ENCODE data around the gene IFNA7. TPM values are rescaled to one million over a fixed set of nuclear protein-coding genes. Genes with fewer than 3 reads are reported as not detected.
"Not testable (repeated sequence)": the region's sequence is repeated elsewhere in the genome, so short reads cannot be mapped to it uniquely, and the experiment has no call there.

IFNA7 gene
- total RNA-seq (not detected), polyA plus RNA-seq (not detected)

DNA sequence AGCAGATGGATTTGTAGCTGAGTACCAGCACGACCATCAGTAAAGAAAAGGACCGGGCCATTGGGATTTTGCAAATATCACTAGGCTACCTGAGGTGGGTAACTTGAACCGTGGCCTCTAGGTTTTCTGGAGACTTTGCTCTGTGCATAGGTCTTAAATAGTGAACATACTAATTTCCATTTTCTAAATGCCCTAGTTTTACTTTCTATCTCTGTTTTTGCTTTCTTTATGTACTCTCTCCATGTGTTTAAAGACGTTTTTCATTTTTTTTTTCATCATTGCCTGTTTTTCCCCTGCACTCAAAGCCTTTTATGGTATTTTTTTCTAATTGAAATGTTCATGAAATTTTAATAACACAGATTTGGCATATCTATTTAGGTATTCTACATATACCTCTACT is at the start of gene IFNA7:
Gene IFNA7 (minus strand): TSS at position 101 of the 400 bp plus-strand sequence. CDS start 40 bp downstream, at position 61.
- POLR2A ChIA-PET (ENCODE audit: partially characterized antibody); H3K27me3 ChIP-seq (ENCODE audit: insufficient read depth, low read length); H3K27ac Mint-ChIP-seq; H3K36me3 ChIP-seq (ENCODE audit: insufficient read depth, low read length); H3K4me3 ChIP-seq (ENCODE audit: low read length in 2 of 2); H3K9me3 ChIP-seq (ENCODE audit: control insufficient read depth in 1 of 2, low read length in 2 of 2); H3K4me1 Mint-ChIP-seq; intact Hi-C loops (cut with micrococcal nuclease); H3K4me1 ChIP-seq (ENCODE audit: insufficient read depth, low read length); H3K36me3 Mint-ChIP-seq; H3K4me3 Mint-ChIP-seq; DNase-seq; H3K27ac ChIP-seq (ENCODE audit: low read depth, low read length): not testable (repeated sequence)
- H3K9me3 Mint-ChIP-seq, result peaks cover 0 to 10% (median 1%) of the 10 kb centered on the region in 8 donors
- CTCF ChIA-PET (ENCODE audit: partially characterized antibody), result interaction anchor here (2.1 kb wide), 1 partner anchor 48 kb away, joined by 5 read pairs; no protein-coding TSS in a partner anchor
- peaks cover 14 to 20% of the 10 kb centered on the region in 2 donors for H3K27me3 Mint-ChIP-seq

DNA sequence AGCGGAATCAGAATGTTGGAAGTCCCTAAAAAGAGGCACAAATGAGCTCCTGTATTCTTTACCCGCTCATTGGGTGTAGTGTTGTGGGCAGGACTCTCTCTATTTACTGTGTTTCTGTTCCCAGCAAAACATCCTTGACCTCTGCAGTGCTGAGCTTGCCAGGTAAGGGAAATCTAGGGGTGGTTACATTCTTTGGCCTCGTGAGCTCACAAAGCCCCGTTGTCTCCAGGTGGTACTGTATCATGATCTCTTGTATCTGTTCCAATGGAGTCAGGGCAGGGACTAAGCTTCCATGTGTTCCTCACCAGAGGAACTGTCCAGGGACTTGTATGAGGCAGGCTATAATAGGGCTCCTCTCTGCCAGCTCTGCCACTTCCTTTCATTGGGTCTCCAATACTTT is 49.6 kb upstream of the IFNA7 start:
- peaks cover 5 to 12% of the 10 kb centered on the region in 2 donors for H3K27me3 Mint-ChIP-seq
- H3K36me3 Mint-ChIP-seq, result no peaks in the 10 kb centered on the region
- no peak overlapping the region for H3K4me3 Mint-ChIP-seq
- CTCF ChIA-PET (ENCODE audit: partially characterized antibody), result interaction anchor here (1.1 to 3.0 kb wide), 8 partner anchors 13 to 146 kb away, joined by 3 to 18 read pairs (median 6); no protein-coding TSS in a partner anchor
- no peak for DNase-seq
- H3K9me3 Mint-ChIP-seq, result peaks cover 0 to 1% (median 0%) of the 10 kb centered on the region in 8 donors
- no peak overlapping the region for H3K27ac Mint-ChIP-seq
- POLR2A ChIA-PET (ENCODE audit: partially characterized antibody), result no interaction called here
- Histone ChIP-seq H3K36me3 (ENCODE audit: insufficient read depth, low read length) (no peaks in the 10 kb centered on the region), H3K4me3 (ENCODE audit: low read length in 2 of 2) (no peak overlapping the region), H3K9me3 (ENCODE audit: control insufficient read depth in 1 of 2, low read length in 2 of 2) (no peaks in the 10 kb centered on the region), H3K27ac (ENCODE audit: low read depth, low read length) (no peak overlapping the region), H3K27me3 (ENCODE audit: insufficient read depth, low read length) (no peaks in the 10 kb centered on the region), H3K4me1 (ENCODE audit: insufficient read depth, low read length) (peaks cover 7% of the 10 kb centered on the region)
- H3K4me1 Mint-ChIP-seq, result peaks cover 3 to 6% (median 5%) of the 10 kb centered on the region in 4 donors
- intact Hi-C loops (cut with micrococcal nuclease), result no loop called here

DNA sequence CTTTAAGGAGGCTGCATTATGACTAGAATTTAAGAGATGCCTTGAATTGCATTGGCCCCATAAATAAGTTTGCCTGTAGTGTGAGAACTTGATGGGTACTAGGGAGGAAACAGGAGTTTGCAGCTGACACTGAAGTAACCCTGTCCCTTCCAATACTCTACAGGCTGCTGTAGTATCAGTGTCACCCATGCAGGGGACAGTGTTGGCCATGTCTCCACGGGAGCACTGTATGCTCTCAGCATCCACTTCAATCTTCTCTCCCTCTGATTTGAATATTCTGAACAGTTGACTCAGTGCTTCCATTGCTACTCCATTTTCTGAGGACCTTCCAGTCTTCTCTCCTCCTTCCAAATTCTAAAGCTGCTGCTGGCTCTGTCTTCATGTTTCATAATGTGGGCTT is 49.2 kb upstream of the IFNA7 start:
- intact Hi-C loops (cut with micrococcal nuclease), result no loop called here
- H3K9me3 ChIP-seq (ENCODE audit: control insufficient read depth in 1 of 2, low read length in 2 of 2), result no peaks in the 10 kb centered on the region
- peaks cover 7% of the 10 kb centered on the region for H3K4me1 ChIP-seq (ENCODE audit: insufficient read depth, low read length)
- H3K27ac ChIP-seq (ENCODE audit: low read depth, low read length), result no peak overlapping the region
- Mint-ChIP-seq H3K36me3 (no peaks in the 10 kb centered on the region), H3K4me3 (no peak overlapping the region), H3K27ac (no peak overlapping the region), H3K9me3 (peaks cover 0 to 2% (median 0%) of the 10 kb centered on the region in 8 donors), H3K27me3 (peaks cover 5 to 10% of the 10 kb centered on the region in 2 donors), H3K4me1 (peaks cover 3 to 6% (median 5%) of the 10 kb centered on the region in 4 donors)
- no peaks in the 10 kb centered on the region for H3K27me3 ChIP-seq (ENCODE audit: insufficient read depth, low read length)
- ChIA-PET CTCF (ENCODE audit: partially characterized antibody) (interaction anchor here (1.1 to 3.0 kb wide), 5 partner anchors 16 to 147 kb away, joined by 4 to 18 read pairs (median 5); no protein-coding TSS in a partner anchor), POLR2A (ENCODE audit: partially characterized antibody) (no interaction called here)
- H3K36me3 ChIP-seq (ENCODE audit: insufficient read depth, low read length), result no peaks in the 10 kb centered on the region
- DNase-seq, result no peak
- H3K4me3 ChIP-seq (ENCODE audit: low read length in 2 of 2), result no peak overlapping the region

DNA sequence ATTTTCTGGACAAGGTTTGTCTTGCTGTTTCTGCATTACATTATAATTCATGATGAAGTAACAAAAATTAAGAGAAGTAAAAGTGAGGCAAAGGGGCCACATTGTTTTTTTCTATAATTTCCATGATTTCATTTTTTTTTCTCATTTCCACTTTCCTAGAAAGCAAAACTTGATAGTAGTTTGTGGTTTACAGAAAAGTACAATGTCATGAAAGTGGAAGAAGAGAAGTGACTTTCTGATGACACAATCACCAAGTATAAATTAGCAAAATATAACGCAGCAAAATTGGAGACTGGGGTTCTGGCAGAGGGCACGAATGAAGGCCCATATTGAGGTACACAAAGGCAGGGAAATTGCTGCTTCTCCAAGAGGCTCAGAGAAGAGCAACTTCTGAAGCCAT is 42.8 kb upstream of the IFNA7 start:
- ChIA-PET CTCF (ENCODE audit: partially characterized antibody) (no interaction called here), POLR2A (ENCODE audit: partially characterized antibody) (no interaction called here)
- Mint-ChIP-seq H3K36me3 (no peaks in the 10 kb centered on the region), H3K4me1 (no peaks in the 10 kb centered on the region), H3K27ac (no peak overlapping the region), H3K4me3 (no peak overlapping the region), H3K27me3 (peaks cover 5 to 15% of the 10 kb centered on the region in 2 donors), H3K9me3 (peaks cover 0 to 4% (median 0%) of the 10 kb centered on the region in 8 donors)
- no peaks in the 10 kb centered on the region for H3K9me3 ChIP-seq (ENCODE audit: control insufficient read depth in 1 of 2, low read length in 2 of 2)
- no peak overlapping the region for H3K27ac ChIP-seq (ENCODE audit: low read depth, low read length)
- DNase-seq, result no peak
- no peaks in the 10 kb centered on the region for H3K27me3 ChIP-seq (ENCODE audit: insufficient read depth, low read length)
- intact Hi-C loops (cut with micrococcal nuclease), result no loop called here
- H3K4me3 ChIP-seq (ENCODE audit: low read length in 2 of 2), result no peak overlapping the region
- H3K4me1 ChIP-seq (ENCODE audit: insufficient read depth, low read length), result no peaks in the 10 kb centered on the region
- H3K36me3 ChIP-seq (ENCODE audit: insufficient read depth, low read length), result no peaks in the 10 kb centered on the region

DNA sequence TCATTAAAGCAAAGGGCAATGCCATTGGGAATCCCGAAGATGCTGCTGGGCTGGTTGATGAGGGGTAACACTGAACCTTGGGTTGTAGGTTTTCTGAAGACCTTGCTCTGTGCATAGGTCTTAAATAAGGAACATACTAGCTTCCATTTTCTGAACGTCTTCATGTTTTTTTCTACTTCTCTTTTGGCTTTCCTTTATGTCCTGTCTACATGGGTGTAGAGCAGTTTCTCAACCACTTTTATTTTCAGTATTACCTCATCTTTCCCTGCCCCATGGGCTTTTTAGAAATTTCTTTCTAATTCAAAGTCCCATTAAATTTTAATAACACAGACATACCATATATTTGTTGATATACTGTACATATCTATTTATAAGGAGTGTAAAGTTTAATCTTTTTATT is 37.9 kb upstream of the IFNA7 start, which contains the start of gene IFNA14:
Gene IFNA14 (minus strand): TSS at position 95 of the 400 bp plus-strand sequence. CDS start 70 bp downstream, at position 25.
- ChIA-PET POLR2A (ENCODE audit: partially characterized antibody) (no interaction called here), CTCF (ENCODE audit: partially characterized antibody) (no interaction called here)
- H3K27ac Mint-ChIP-seq, result no peak within 1 kb of the TSS
- no peaks in the 10 kb centered on the region for H3K9me3 ChIP-seq (ENCODE audit: control insufficient read depth in 1 of 2, low read length in 2 of 2)
- peaks cover 0 to 1% (median 0%) of the 10 kb centered on the region in 8 donors for H3K9me3 Mint-ChIP-seq
- no peaks in the 10 kb centered on the region for H3K36me3 ChIP-seq (ENCODE audit: insufficient read depth, low read length)
- H3K36me3 Mint-ChIP-seq, result no peaks in the 10 kb centered on the region
- DNase-seq, result no peak
- peaks cover 5% of the 10 kb centered on the region for H3K4me1 ChIP-seq (ENCODE audit: insufficient read depth, low read length)
- H3K4me3 Mint-ChIP-seq, result no peak within 1 kb of the TSS
- intact Hi-C loops (cut with micrococcal nuclease), result loop anchor here (5.0 to 10.0 kb wide), 5 partner anchors 85 to 1212 kb away; no protein-coding TSS in a partner anchor
- H3K27me3 ChIP-seq (ENCODE audit: insufficient read depth, low read length), result no peaks in the 10 kb centered on the region
- H3K27ac ChIP-seq (ENCODE audit: low read depth, low read length), result no peak within 1 kb of the TSS
- no peak within 1 kb of the TSS for H3K4me3 ChIP-seq (ENCODE audit: low read length in 2 of 2)
- peaks cover 4 to 12% (median 7%) of the 10 kb centered on the region in 4 donors for H3K4me1 Mint-ChIP-seq
- H3K27me3 Mint-ChIP-seq, result peaks cover 2 to 15% of the 10 kb centered on the region in 2 donors

DNA sequence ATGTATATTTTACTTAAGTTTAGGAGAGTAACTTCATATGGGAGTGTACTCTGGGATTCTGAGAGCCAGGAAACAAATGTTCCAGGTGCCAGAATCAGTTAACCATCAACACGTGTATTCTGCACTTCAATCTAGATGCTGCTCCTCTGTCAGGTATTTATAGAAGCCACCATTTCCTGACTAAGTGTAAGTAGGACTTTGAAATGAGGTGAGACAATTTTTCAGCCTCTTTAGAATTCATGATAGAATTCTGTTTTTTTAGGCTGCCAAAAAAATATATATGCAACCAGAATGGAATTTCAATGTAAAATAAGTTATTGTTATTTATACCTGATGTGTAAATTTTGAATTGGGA is 34.3 kb upstream of the IFNA7 start:
- H3K36me3 ChIP-seq (ENCODE audit: insufficient read depth, low read length); H3K4me3 ChIP-seq (ENCODE audit: low read length in 2 of 2); DNase-seq; H3K27ac ChIP-seq (ENCODE audit: low read depth, low read length); H3K9me3 Mint-ChIP-seq; H3K36me3 Mint-ChIP-seq; POLR2A ChIA-PET (ENCODE audit: partially characterized antibody); H3K27me3 ChIP-seq (ENCODE audit: insufficient read depth, low read length); H3K4me1 ChIP-seq (ENCODE audit: insufficient read depth, low read length); H3K9me3 ChIP-seq (ENCODE audit: control insufficient read depth in 1 of 2, low read length in 2 of 2); H3K27me3 Mint-ChIP-seq: not testable (repeated sequence)
- CTCF ChIA-PET (ENCODE audit: partially characterized antibody), result interaction anchor here (0.6 to 3.7 kb wide), 23 partner anchors 13 to 545 kb away, joined by 3 to 21 read pairs (median 4); partner anchors contain the start of gene IFNW1
- Mint-ChIP-seq H3K4me1 (peaks cover 4 to 12% (median 7%) of the 10 kb centered on the region in 4 donors), H3K27ac (peak overlapping the region in 1 of 7 donors; percentile 75), H3K4me3 (peak overlapping the region in 5 of 8 donors; percentile 57 to 78 (median 66))
- intact Hi-C loops (cut with micrococcal nuclease), result loop anchor here (5.0 to 10.0 kb wide), 5 partner anchors 82 to 1216 kb away; no protein-coding TSS in a partner anchor

DNA sequence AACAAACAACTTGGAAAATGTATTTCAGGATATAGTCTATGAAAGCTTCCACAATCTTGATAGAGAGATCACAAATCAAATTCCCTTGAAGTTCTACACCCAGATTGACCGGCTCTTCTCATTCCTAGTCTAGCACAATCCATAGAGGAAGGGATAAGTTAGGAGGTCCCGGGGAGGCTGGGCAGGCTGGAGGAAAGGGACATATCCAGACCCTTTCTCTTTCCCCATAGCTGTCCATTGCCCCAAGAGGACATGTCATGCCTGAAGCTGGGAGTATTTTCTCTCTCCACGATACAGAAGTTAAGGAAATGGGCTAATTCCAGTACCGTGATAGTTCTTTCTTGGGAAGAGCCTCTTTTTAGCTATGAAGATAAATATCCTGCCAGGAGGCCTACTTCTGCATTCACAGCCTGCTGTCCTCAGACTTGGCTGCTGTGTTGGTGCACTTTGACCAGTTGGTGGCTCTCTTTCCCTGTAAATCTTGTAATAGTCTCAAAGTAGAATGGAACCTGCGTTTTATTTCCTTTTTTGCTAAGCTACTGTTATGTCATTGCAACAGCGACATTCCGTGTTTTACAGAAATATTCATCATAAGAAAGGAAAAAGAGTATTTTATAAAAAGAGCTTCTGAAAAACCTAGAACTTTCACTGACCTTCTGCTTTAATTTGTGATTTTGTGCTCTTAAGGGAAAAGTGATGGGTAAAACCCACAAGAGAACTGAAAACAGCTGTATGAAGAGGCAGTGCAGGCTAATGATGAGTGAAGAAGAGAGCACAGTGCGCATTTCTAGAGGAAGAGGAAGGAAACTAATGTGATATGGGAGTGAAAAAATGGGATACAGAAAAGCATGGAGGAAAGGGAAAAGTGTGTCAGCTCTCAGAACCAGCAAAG is 33.7 kb upstream of the IFNA7 start:
- not testable (repeated sequence) for H3K36me3 Mint-ChIP-seq; H3K27me3 Mint-ChIP-seq; H3K27ac ChIP-seq (ENCODE audit: low read depth, low read length); H3K9me3 ChIP-seq (ENCODE audit: control insufficient read depth in 1 of 2, low read length in 2 of 2); H3K4me3 ChIP-seq (ENCODE audit: low read length in 2 of 2); H3K4me1 ChIP-seq (ENCODE audit: insufficient read depth, low read length); H3K27me3 ChIP-seq (ENCODE audit: insufficient read depth, low read length); H3K36me3 ChIP-seq (ENCODE audit: insufficient read depth, low read length); H3K9me3 Mint-ChIP-seq
- DNase-seq, result peak in 4 of 5 donors; percentile 31 to 41 (median 37)
- peak overlapping the region in 7 of 8 donors; percentile 17 to 78 (median 57) for H3K4me3 Mint-ChIP-seq
- CTCF ChIA-PET (ENCODE audit: partially characterized antibody), result interaction anchor here (0.6 to 3.7 kb wide), 27 partner anchors 14 to 881 kb away, joined by 3 to 21 read pairs (median 4); partner anchors contain the start of gene IFNW1
- POLR2A ChIA-PET (ENCODE audit: partially characterized antibody), result interaction anchor here (0.7 kb wide), 1 partner anchor 160 kb away, joined by 3 read pairs; no protein-coding TSS in a partner anchor
- peaks cover 4 to 12% (median 7%) of the 10 kb centered on the region in 4 donors for H3K4me1 Mint-ChIP-seq
- peak overlapping the region in 2 of 7 donors; percentile 6 to 75 for H3K27ac Mint-ChIP-seq
- intact Hi-C loops (cut with micrococcal nuclease), result loop anchor here (1.0 to 10.0 kb wide), 6 partner anchors 81 to 1217 kb away; no protein-coding TSS in a partner anchor
